Measurements from ENCODE around the gene TM4SF1.

GRCh38 chr3:149356044-149356592, 21.3 kb downstream of the TM4SF1 start:
- TF ChIP-seq CTCF (conservative IDR thresholded peaks at IDR 0.05), result no peak
- TF ChIP-seq ZFX (IDR thresholded peaks at IDR 0.05), result no peak
